ENCODE results near the gene WHRN.

The WHRN gene

GRCh38 chr9:114505187-114506081, at the start of gene WHRN:
WHRN (minus strand) TSS chr9:114505473; CDS start chr9:114504801, 672 bp downstream.
- peak; percentile 87 to 92 for DNase-seq

GRCh38 chr9:114553202-114553601, 47.9 kb upstream of the WHRN start:
- no peak for DNase-seq

GRCh38 chr9:114552706-114553105, 47.4 kb upstream of the WHRN start:
- DNase-seq = no peak

GRCh38 chr9:114551750-114552685, 46.7 kb upstream of the WHRN start:
- no peak for DNase-seq

GRCh38 chr9:114549697-114550330, 44.5 kb upstream of the WHRN start:
- no peak for DNase-seq

DNA sequence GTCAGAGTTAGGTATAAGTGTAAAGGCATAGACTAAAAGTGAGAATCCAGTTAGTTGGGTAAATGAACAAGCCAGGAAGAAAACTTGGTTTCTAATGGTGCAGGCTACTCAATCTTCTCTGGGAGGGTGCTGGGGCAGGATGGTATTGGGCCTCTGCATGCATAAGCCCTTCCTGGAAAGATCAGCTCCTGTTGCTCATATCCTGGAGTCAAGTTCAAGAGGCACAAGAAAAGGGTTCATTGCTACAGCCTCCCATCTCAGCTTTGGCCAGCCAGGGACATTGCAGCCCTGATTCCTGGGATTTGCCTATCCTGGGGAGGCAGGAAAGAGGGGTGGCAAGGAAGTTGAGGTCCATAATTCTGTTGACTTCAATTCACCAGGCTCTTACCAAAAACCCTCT, 41.6 kb upstream of the WHRN start:
- DNase-seq = no peak

DNA sequence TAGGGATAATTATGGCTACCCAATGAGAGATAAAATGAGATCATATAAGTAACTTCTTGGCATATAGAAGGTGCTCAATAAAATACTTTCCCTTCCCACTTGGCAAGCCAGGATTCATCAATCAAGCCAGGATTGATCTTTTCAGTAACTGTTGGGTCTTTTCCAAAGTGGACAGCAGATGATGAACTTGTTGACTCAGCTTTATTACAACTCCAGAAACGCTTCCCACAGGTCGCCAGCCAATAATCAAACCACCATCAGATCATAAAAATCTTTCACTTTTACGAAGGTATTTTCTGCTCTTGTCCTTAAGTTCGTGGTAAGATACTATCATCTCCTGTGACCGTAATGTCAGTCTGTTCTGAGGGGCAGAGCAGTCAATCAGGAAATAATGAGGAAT, 39.8 kb upstream of the WHRN start:
- DNase-seq = no peak

DNA sequence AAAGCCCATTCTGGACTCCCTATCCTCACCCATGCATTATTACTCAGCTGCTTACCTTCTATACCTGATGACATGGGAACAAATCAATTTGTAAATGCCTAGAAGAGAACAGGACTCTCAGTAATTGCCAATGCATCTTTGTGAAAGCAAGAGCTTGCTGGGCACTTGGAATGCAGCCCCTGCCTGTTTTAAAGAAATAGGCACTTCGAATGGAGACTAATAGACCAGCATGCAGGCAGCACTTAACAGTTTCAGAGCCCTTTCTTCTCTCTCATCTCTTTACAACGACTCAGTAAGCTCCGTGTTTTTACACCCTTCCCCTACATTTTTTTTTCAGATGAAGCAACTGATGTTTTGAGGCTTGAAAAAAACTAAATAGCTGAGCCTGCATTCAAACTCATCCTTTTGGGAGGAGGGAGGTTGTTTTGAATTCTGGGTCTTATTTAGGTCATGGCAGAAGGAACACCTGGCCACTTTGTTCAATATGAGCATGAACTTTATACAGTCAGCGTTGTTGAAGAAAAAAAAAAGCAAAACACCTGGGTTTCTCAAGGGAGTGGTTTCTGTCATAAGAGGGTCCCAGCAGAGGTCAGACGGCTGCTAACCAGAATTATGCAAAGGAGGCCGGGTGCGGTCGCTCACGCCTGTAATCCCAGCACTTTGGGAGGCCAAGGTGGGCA, 34.6 kb upstream of the WHRN start:
- DNase-seq = no peak

- no peak for DNase-seq
These were observed 33.0 kb upstream of the WHRN start for GRCh38 chr9:114538241-114538640.

GRCh38 chr9:114532561-114533237, 27.4 kb upstream of the WHRN start:
- DNase-seq = no peak

DNA sequence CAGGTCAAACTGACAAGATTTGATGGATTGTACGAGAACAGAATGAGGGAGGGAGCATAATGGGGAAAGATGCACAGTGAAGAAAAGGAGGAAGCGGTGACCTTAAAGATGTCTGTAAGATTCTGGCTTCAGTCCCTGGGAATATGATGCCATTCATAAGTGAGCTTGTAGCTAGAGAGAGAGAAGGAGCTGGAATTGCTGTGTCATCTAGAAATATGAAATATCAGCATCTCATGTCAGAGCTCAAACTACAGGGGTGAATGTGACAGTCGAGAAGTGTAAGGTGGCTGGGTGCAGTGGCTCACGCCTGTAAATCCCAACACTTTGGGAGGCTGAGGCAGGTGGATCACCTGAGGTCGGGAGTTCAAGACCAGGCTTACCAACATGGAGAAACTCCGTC, 24.0 kb upstream of the WHRN start:
- no peak for DNase-seq

DNA sequence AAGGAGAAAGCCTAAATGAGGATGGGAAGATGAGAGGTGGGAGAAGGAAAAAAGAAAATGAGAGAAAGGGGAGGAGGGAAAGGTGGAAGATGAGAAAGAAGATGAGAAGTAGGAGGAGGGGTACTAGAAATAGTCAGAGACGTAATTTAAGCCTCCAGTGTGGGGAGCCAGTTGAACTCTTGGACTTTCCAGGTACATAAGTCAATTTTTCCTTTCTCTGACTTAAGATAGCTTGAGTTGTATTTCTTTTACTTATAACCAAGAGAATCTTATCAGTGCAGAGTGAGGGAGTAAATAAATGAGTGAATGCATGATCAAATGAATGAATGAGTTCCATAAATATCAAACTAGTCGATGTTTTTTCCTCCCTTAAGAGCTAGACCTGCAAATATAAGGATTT, 21.5 kb upstream of the WHRN start:
- DNase-seq = no peak

DNA sequence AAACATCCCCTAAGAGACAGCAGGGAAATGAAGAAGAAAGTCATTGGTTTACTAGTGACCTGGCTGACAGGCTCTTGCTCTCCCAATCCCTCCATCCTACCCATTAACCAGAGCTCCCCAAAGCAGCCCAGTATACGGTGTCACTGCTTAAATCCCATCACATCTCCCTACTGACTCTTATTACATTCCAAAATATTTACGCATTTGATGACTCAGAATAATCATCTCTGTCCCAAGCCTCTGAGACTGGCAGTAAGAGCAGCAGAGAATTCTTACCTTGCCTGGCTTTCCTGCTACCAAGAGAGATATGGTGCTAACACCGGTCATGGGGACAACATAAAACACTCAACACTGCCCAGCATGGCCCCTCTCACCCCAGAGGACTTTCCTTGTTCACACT, 20.2 kb upstream of the WHRN start:
- no peak for DNase-seq

DNA sequence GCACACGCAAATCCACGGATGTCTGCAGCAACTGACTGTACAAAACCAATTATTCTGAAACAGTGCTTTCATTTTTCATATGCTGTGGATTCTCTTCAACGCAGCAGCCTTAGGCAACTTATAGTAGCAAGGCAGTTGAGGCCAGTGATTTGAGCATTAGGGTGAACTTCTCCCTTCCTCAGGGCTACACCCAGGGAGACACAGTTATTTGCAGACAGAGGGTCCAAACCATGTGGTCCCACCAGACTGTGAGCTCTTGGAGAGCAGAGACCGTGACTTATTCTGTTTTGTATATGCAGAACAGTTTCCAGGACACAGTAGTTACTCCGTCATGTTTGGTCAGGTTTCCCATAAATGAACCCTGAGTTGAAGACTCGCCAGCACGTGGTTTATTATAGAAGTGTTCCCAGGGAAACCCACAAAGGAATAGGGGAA, 19.0 kb upstream of the WHRN start:
- DNase-seq = no peak

GRCh38 chr9:114522847-114523246, 17.6 kb upstream of the WHRN start:
- DNase-seq = no peak

DNA sequence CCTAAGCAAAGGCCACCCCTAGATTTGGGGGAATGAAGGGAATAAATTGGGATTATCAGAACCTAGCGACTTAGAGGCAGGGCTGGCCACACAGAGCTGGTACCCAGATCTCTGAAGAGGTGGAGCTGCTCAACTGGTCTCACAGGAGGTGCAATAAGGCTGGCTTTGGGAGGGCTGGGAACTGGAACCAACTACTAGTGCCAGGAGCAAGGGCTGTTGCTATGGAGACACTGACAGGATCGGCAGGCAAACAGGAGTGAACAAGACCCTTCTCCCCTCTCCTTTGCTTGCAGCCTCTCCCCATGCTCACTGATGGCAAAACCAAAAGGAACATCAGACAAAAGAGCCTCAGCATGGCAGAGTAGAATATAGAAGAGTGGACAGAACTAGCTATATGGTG, 17.0 kb upstream of the WHRN start:
- no peak for DNase-seq

DNA sequence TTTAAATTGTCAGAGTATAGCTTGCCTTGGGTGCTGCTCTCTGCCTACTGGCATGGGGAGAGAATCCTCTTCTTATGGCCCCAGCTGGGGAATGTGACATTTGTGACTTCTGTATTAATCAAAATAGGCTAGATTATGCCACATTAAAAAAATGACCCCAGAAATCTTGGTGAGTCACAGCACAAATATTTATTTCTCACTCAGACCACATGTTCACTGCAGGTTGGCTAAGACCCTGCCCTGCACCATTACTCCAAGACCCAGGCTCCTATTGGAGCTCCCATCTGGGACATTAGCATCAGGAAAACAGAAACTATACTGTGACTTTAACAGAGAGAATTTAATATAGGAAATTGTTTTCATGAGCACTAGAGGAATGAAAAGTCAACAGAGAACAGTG, 16.6 kb upstream of the WHRN start:
- DNase-seq = no peak

DNA sequence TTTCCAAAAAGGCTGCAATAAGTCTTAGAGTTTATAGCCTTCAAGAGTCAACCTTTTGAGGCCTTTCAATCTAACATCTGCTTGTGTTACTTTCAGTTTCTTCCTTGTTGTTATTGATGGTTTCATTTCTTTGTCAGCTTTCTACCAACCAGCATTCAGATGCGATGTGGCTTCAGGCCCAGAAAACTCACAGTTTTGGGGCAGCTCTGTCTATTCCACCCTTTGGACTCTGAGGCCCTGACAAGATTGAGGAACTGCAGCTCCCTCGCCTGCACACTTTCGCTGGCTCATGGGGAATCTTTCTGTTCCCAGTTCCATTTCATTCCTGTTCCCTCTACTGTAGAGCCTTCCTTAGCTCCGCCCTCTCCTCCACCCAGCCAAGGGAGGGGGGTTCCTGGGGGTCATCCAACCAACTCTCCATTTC, 13.3 kb upstream of the WHRN start:
- DNase-seq = no peak

DNA sequence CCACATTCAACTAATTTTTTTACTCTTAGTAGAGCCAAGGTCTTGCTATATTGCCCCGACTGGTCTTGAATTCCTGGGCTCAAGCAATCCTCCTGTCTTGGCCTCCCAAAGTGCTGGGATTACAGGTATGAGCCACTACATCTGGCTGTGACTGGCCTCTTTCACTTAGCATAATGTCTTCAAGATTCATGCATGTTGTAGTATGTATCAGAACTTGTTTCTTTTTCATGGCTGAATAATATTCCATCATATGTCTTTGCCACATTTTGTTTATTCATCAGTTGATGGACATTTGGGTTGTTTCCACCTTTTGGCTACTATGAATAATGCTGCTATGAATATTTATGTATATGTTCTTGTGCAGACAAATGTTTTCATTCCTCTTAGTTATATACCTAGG, 12.8 kb upstream of the WHRN start:
- DNase-seq = no peak

DNA sequence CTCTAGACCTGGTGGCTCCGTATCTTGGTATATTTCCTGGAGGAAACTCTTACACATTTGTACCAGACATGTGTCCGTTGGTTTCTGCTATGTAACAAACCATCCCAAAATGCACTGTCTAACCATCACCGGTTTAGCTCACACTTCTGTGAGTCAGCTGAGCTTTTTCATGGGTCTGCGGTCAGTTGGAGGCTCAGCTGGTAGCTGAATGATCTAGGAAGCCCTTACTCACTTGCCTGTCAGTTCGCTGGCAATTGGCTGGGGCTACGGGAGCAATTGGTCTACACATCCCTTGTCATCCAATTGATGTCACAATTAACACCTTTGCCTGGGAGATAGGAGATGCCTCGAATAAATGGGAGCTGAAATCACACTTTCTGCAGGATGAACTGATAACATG, 11.6 kb upstream of the WHRN start:
- no peak for DNase-seq

- no peak for DNase-seq
These were observed 10.3 kb upstream of the WHRN start for GRCh38 chr9:114515528-114515927.

GRCh38 chr9:114513959-114514267, 8.6 kb upstream of the WHRN start:
- DNase-seq = no peak

All from hippocampal formation (tissue), 2 donors.